Stimulated activated memory B cell treated with anti-CD40 and anti-IgM and Interleukin-4, amounts not matched to agents 10 μg/mL and 1 μg/mL and 100 μg/mL, for 72 hours (primary cell): ENCODE results near the gene CABLES1.
A peak's percentile ranks its signal among the peaks of the same experiment; 100 is the strongest.

Experiments
- ATAC-seq: fragments of 150-1000 bp; cut with Tn5 transposase; 2 replicates; pipeline ENCODE4 v1.10.0; 2021
- H3K27ac Mint-ChIP-seq: one replicate; pipeline ENCODE4 v1.8.0; 2022; ENCODE audit warnings: mild to moderate bottlenecking, mixed read lengths
- H3K27me3 Mint-ChIP-seq: one replicate; pipeline ENCODE4 v1.8.0; 2022; ENCODE audit warnings: mixed read lengths
- H3K36me3 Mint-ChIP-seq: one replicate; pipeline ENCODE4 v1.8.0; 2022; ENCODE audit warnings: mixed read lengths
- H3K4me1 Mint-ChIP-seq: one replicate; pipeline ENCODE4 v1.8.0; 2022; ENCODE audit warnings: mixed read lengths
- H3K4me3 Mint-ChIP-seq: one replicate; pipeline ENCODE4 v1.8.0; 2022; ENCODE audit warnings: mild to moderate bottlenecking, moderate library complexity, mixed read lengths
- H3K9me3 Mint-ChIP-seq: one replicate; pipeline ENCODE4 v1.8.0; 2022; ENCODE audit warnings: mixed read lengths

CABLES1 gene

GRCh38 chr18:23183411-23184150 is 48.3 kb downstream of the CABLES1 start:
- H3K27ac Mint-ChIP-seq: peak overlapping the region; percentile 38
- no peaks in the 10 kb centered on the region for H3K4me1 Mint-ChIP-seq
- H3K4me3 Mint-ChIP-seq: no peak overlapping the region
- no peaks in the 10 kb centered on the region for H3K36me3 Mint-ChIP-seq
- no peaks in the 10 kb centered on the region for H3K9me3 Mint-ChIP-seq
- no peaks in the 10 kb centered on the region for H3K27me3 Mint-ChIP-seq
- ATAC-seq: no peak

GRCh38 chr18:23186781-23187180 is 51.5 kb downstream of the CABLES1 start:
- H3K4me1 Mint-ChIP-seq: no peaks in the 10 kb centered on the region
- H3K36me3 Mint-ChIP-seq: no peaks in the 10 kb centered on the region
- no peak overlapping the region for H3K27ac Mint-ChIP-seq
- H3K9me3 Mint-ChIP-seq: no peaks in the 10 kb centered on the region
- no peak overlapping the region for H3K4me3 Mint-ChIP-seq
- H3K27me3 Mint-ChIP-seq: no peaks in the 10 kb centered on the region
- ATAC-seq: no peak

- Mint-ChIP-seq H3K4me3 (no peak overlapping the region), H3K9me3 (no peaks in the 10 kb centered on the region)
These were observed 52.9 kb downstream of the CABLES1 start for GRCh38 chr18:23188068-23188760.

GRCh38 chr18:23189099-23189498 is 53.8 kb downstream of the CABLES1 start:
- Mint-ChIP-seq H3K27ac (no peak overlapping the region), H3K4me3 (no peak overlapping the region), H3K36me3 (no peaks in the 10 kb centered on the region), H3K9me3 (no peaks in the 10 kb centered on the region), H3K27me3 (no peaks in the 10 kb centered on the region), H3K4me1 (no peaks in the 10 kb centered on the region)
- no peak for ATAC-seq

More at GRCh38 chr18:23188068-23188760, 52.9 kb downstream of the CABLES1 start:
- no peak for ATAC-seq
- Mint-ChIP-seq H3K27ac (no peak overlapping the region), H3K4me1 (no peaks in the 10 kb centered on the region), H3K27me3 (no peaks in the 10 kb centered on the region), H3K36me3 (no peaks in the 10 kb centered on the region)

- no peaks in the 10 kb centered on the region for H3K27me3 Mint-ChIP-seq
- ATAC-seq: no peak
- no peak overlapping the region for H3K4me3 Mint-ChIP-seq
- no peaks in the 10 kb centered on the region for H3K9me3 Mint-ChIP-seq
- H3K4me1 Mint-ChIP-seq: no peaks in the 10 kb centered on the region
- H3K36me3 Mint-ChIP-seq: no peaks in the 10 kb centered on the region
- no peak overlapping the region for H3K27ac Mint-ChIP-seq
These were observed 54.7 kb downstream of the CABLES1 start for GRCh38 chr18:23189768-23190661.

- Mint-ChIP-seq H3K27ac (no peak overlapping the region), H3K9me3 (no peaks in the 10 kb centered on the region), H3K4me1 (no peaks in the 10 kb centered on the region), H3K4me3 (no peak overlapping the region), H3K36me3 (no peaks in the 10 kb centered on the region), H3K27me3 (peaks cover 4% of the 10 kb centered on the region)
- ATAC-seq: no peak
These were observed 55.9 kb downstream of the CABLES1 start for GRCh38 chr18:23191232-23191631.

GRCh38 chr18:23193742-23194141 is 58.5 kb downstream of the CABLES1 start:
- peaks cover 20% of the 10 kb centered on the region for H3K27me3 Mint-ChIP-seq
- peaks cover 6% of the 10 kb centered on the region for H3K36me3 Mint-ChIP-seq
- ATAC-seq: no peak
- H3K4me1 Mint-ChIP-seq: no peaks in the 10 kb centered on the region
- H3K27ac Mint-ChIP-seq: no peak overlapping the region
- no peaks in the 10 kb centered on the region for H3K9me3 Mint-ChIP-seq
- no peak overlapping the region for H3K4me3 Mint-ChIP-seq

- H3K27me3 Mint-ChIP-seq: peaks cover 20% of the 10 kb centered on the region
- H3K4me3 Mint-ChIP-seq: no peak overlapping the region
- H3K9me3 Mint-ChIP-seq: no peaks in the 10 kb centered on the region
- no peak overlapping the region for H3K27ac Mint-ChIP-seq
- ATAC-seq: no peak
- no peaks in the 10 kb centered on the region for H3K4me1 Mint-ChIP-seq
- peaks cover 6% of the 10 kb centered on the region for H3K36me3 Mint-ChIP-seq
These were observed 59.1 kb downstream of the CABLES1 start for GRCh38 chr18:23194155-23194996.

- Mint-ChIP-seq H3K27me3 (peaks cover 23% of the 10 kb centered on the region), H3K36me3 (peaks cover 6% of the 10 kb centered on the region), H3K9me3 (no peaks in the 10 kb centered on the region), H3K4me3 (no peak overlapping the region), H3K27ac (no peak overlapping the region), H3K4me1 (no peaks in the 10 kb centered on the region)
- ATAC-seq: no peak
These were observed 60.0 kb downstream of the CABLES1 start for GRCh38 chr18:23194997-23195957.

- Mint-ChIP-seq H3K4me3 (no peak overlapping the region), H3K4me1 (no peaks in the 10 kb centered on the region), H3K27me3 (peaks cover 34% of the 10 kb centered on the region), H3K9me3 (no peaks in the 10 kb centered on the region), H3K27ac (no peak overlapping the region), H3K36me3 (peaks cover 6% of the 10 kb centered on the region)
- peak; percentile 22 for ATAC-seq
These were observed 61.1 kb downstream of the CABLES1 start for GRCh38 chr18:23196119-23197007.

- peaks cover 13% of the 10 kb centered on the region for H3K36me3 Mint-ChIP-seq
- no peak overlapping the region for H3K4me3 Mint-ChIP-seq
- H3K27ac Mint-ChIP-seq: no peak overlapping the region
- H3K9me3 Mint-ChIP-seq: no peaks in the 10 kb centered on the region
- no peak for ATAC-seq
- H3K27me3 Mint-ChIP-seq: peaks cover 53% of the 10 kb centered on the region
- no peaks in the 10 kb centered on the region for H3K4me1 Mint-ChIP-seq
These were observed 63.0 kb downstream of the CABLES1 start for GRCh38 chr18:23198217-23198845.

- Mint-ChIP-seq H3K4me3 (no peak overlapping the region), H3K36me3 (peaks cover 13% of the 10 kb centered on the region), H3K9me3 (peaks cover 6% of the 10 kb centered on the region), H3K4me1 (no peaks in the 10 kb centered on the region), H3K27ac (no peak overlapping the region), H3K27me3 (peaks cover 56% of the 10 kb centered on the region)
- ATAC-seq: no peak
These were observed 65.5 kb downstream of the CABLES1 start for GRCh38 chr18:23200756-23201155.

- peaks cover 13% of the 10 kb centered on the region for H3K36me3 Mint-ChIP-seq
- H3K4me1 Mint-ChIP-seq: no peaks in the 10 kb centered on the region
- peaks cover 6% of the 10 kb centered on the region for H3K9me3 Mint-ChIP-seq
- H3K4me3 Mint-ChIP-seq: no peak overlapping the region
- H3K27ac Mint-ChIP-seq: no peak overlapping the region
- peaks cover 56% of the 10 kb centered on the region for H3K27me3 Mint-ChIP-seq
- ATAC-seq: no peak
These were observed 66.5 kb downstream of the CABLES1 start for GRCh38 chr18:23201741-23202140.
